Left ventricle myocardium superior (tissue), 1 donor: ENCODE results near the gene NDUFAF4. TPM values are rescaled to one million over a fixed set of nuclear protein-coding genes. Genes with fewer than 3 reads are reported as not detected.

Experiments
- ATAC-seq: fragments of 200-7000 bp; cut with Tn5 transposase; one replicate; pipeline ENCODE4 v1.9.1; 2020; ENCODE audit warnings: mild to moderate bottlenecking, moderate library complexity
- DNase-seq: peaks from one replicate; pipeline ENCODE4 v3.0.0-alpha.2; 2020
- intact Hi-C: fragments of 100-400 bp; cut with micrococcal nuclease; formaldehyde crosslinking; loops from one replicate; pipeline ENCODE4 v1.11.0; 2022
- long read RNA-seq: library from polyadenylated mRNA; unstranded; transcript quantifications from one replicate; pipeline ENCODE4 v2.0.0, GENCODE V29; 2021
- total RNA-seq: library from RNA; stranded (reverse); fragmentation: NEBNext Ultra II Directional; extraction: Animal tissue kit (Norgen Biotek cat#: 25700); gene quantifications from one replicate; pipeline ENCODE4 v1.2.1, GENCODE V29; 2021
- donor health status: DM: no; HTN: yes; CAD: no; lungs with severe emphysema.

NDUFAF4 gene
- total RNA-seq: 98.0 TPM
- long read RNA-seq, transcript NDUFAF4-201 (3 exons, 2,399 nt): major isoform, 105 of 115 reads
- long read RNA-seq, partial matches to known transcripts: 1 of 115 reads
- long read RNA-seq, other reads (novel, unspliced or antisense): 6 of 115 reads

DNA sequence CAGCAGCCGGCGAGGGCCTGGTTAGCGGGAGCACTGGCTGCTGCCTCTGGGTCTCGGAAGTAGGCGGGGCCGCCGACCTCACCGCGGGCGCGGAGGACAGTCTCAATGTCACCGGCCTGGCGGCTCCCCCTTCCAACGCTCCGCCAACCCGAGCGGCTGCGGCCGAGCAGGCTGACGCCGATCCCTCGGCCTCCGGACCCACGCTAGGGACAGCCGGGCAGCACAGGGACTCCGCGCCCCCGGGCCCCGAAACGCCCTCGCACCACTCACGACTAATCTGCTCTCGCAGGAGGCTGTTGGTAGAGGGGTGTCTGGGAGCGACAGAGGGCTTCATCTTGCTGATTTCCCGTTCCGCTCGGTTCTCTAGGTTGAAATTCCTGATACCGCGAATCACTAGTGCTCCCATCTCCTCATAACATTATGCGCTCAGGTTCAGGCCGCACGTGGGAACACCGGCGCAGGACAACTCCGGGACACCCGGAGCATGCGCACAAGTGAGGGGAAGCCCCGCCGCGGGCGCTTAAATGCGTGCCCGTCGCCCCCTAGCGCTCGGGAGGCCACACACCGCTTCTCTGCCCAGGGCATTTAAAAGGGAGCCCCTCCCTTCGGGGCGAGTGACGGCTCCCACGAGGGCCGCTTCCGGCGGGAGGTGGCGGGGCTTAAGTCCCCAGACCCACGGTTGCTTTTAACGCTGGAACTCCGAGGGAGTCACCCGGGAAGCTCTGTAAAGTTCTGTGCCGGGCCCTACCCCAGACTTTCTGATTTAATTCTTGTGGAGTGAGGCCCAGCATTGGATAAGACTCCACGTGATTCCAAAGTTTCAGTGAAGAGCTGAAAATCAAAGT lies at the start of gene NDUFAF4:
TSS of gene NDUFAF4 (minus strand) at position 496 of the 845 bp plus-strand sequence. CDS start at position 406, 90 bp downstream.
- DNase-seq: peak; percentile 98
- ATAC-seq: peak; percentile 99
- intact Hi-C loops: loop anchor here (2.0 to 10.0 kb wide), 2 partner anchors 161 to 353 kb away; no protein-coding TSS in a partner anchor

DNA sequence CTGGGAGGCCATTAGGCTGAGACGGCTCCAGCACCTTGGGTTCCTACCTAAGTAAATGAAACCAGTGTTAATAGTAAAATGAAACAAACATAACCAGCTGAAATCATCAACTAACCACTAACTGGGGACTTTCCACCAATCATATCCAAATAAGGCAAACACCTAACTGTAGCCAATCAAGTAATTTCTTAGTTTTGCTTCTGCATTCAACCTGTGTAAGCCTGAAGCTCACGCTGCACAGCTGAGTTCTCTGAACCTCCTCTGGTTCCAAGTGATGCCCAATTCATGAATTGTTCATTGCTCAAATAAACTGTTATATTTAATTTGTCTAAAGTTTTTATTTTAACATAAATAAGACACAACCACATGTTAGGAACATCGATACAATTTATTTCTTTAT lies 49.4 kb upstream of the NDUFAF4 start:
- DNase-seq (no peak), ATAC-seq (no peak)
- intact Hi-C loops: no loop called here

DNA sequence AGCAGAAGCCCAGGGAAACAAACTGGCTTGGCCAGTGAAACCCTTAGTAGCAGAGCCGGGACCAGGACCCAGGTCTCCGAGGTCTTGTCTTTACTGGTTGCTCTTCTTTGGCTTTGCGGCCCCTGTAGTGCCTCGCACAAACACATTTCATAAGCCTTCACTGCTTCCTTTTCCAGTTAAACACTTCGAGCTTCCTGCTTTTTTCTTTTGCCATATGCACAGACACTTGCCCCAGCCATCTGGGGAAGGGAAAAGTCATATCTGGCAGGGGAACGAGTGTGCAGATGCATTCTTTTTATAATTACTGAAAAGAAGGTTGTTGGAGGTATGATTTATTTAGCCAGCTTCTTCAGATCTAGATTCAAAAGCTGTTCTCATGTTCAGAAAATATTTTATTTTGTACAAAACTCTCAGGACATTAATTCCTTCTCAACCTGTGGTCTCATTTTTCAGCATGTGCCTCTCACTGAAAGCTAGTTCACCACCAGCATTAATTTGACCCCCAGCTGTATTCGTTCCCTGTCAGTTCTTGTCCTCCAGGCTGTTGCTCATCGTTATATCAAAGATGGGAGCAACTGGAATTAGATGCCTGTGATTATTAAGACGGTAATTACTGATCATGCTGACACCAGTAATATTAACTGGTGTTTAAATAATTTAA lies 46.0 kb upstream of the NDUFAF4 start:
- intact Hi-C loops: no loop called here
- DNase-seq (no peak), ATAC-seq (no peak)

DNA sequence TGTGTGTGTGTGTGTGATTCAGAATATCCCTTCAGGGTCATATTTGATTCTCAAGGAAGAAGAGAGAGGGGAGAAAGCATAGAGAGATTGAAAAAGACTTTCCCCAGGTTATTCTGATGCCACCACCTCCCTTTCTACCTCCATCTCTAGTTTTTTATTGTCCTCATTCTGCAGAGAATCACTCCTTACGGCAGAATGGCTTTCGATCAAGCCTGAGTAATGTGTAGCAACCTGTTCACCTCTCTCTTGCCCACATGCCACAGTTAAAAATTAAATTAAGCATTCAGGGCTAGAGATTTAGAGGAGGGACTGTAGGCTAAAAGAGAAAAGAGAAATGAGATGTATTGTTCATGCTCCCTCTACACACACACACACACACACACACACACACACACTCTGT lies 45.0 kb upstream of the NDUFAF4 start:
- DNase-seq (no peak), ATAC-seq (no peak)
- intact Hi-C loops: no loop called here

DNA sequence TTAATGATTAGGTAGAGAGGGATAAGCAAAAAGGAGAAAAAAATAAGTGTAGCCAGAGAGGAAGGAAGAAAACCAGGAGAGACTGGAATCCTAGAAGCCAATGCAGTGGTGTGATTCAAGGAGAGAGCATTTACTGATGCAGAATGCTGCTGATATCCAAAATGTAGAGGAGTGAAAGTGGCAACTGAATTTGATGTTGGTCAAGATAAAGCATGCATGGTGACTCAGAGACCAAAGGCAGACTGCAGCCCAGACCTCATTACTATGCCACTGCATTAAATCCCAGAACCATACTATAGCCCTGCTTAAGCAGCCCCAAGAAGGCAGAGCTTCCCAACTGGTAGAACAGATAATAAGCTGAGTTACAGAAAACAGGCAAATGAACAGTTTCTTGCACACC lies 42.6 kb upstream of the NDUFAF4 start:
- DNase-seq (no peak), ATAC-seq (no peak)
- intact Hi-C loops: no loop called here

DNA sequence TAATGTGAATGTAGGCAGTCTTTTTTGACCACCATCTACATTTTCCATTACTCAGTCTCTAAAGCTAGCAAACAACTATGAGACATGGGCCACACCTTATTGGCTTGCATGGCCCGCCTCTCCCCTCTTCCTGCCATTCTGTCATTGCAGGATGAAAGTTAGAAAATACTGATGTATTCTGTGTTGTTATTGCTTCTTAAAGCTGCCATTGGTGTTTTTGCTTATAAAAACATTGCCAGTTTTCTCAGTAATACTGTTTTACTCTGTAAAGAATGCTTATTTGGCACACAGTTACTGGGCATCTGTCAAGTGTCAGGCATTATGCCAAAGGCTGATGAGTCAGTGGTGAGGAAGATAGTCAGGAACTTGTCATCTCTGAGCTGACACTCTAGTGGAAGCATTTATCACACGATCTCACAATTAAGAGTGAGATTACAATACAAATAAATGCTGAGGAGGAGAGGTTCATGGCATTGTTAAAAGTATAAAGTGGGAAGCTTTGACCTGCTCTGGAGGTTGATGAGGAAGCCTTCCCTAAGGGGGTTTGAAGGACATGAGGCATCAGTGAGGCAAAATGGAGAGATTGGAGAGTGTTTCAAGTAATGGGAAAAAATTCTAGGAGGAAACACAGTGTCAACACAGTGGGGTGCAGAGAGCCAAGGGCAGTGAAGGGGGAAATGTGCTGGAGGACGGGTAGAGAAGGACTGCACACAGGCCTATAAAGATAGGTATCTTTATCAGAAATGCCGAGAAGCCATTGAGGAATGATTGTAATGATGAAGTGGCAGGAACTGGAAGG lies 41.5 kb upstream of the NDUFAF4 start:
- no peak for DNase-seq
- peak; percentile 52 for ATAC-seq
- intact Hi-C loops: no loop called here

DNA sequence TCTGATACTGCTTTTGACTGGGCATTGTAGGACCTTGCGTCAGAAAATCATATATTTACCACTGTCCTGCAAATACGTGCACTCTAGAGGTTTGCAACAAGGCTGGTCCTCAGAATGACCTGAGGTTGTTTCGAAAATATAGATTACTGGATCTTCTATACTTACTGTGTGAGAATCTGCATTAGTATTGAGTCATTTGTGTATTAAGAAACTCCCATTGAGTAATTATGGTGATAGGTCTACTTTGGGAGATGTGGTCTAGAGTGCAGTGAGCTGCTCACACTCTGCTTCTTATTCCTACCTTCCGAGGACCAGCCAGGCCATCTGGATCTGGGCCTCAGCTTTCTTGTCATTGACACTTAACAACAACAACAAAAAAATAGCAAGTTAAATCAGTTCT lies 36.4 kb upstream of the NDUFAF4 start:
- ATAC-seq (no peak), DNase-seq (no peak)
- intact Hi-C loops: no loop called here

DNA sequence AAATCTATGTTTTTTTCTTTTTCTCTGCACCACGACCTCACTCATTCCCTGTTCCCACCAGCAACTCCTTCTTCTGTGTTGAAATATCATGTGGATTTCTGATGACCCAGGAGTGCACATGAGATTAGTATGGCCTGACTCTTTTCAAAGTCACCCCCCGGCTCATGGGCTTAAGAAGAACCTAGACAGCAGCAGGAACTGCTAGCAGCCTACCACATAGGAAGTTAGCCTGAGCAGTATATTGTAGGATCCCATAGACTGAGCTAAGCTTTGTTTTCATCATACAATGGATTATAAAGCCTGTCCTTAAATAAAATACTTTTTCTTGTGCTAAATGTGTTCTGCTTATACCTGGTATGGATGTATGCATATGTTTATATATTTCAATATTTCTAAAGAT lies 33.5 kb upstream of the NDUFAF4 start:
- ATAC-seq (no peak), DNase-seq (no peak)
- intact Hi-C loops: no loop called here

DNA sequence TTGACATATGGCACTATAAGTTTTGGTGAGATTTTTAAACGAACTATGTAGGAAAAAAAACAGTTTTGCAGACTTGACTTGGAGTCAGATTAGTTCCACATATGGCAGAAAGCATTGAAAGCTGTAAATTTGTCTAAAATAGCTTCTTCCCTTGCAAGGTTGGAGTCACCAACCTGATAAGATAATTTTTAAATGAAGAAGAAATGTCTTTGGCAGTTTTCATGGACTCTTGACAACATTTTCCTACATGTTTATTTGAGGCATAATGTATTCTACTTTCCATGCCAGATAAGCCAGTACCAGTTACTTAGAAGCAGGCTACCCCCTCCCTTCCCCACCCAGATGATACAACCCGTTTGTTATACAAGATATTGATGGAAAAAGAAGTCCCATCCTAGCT lies 32.0 kb upstream of the NDUFAF4 start:
- no peak for ATAC-seq
- intact Hi-C loops: no loop called here
- no peak for DNase-seq

DNA sequence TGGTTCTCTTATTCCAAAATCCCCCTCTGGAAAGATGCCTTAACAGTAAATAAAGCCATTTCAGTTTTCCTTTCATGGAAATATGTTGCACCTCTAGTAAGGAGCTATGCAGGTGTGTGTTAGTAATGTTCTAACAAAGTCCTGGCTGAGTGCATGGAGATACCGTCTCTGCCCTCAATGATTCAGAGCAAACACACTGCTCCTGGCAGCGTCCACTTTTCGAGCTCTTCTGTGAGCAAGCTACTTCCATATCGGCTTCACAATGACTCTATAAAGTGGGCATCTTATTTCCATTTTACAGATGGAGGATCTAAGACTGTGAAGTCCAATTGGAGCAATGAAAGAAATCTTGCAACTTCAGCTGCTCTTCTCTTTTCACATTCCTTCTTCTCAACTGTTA lies 30.0 kb upstream of the NDUFAF4 start:
- intact Hi-C loops: no loop called here
- ATAC-seq (no peak), DNase-seq (no peak)

DNA sequence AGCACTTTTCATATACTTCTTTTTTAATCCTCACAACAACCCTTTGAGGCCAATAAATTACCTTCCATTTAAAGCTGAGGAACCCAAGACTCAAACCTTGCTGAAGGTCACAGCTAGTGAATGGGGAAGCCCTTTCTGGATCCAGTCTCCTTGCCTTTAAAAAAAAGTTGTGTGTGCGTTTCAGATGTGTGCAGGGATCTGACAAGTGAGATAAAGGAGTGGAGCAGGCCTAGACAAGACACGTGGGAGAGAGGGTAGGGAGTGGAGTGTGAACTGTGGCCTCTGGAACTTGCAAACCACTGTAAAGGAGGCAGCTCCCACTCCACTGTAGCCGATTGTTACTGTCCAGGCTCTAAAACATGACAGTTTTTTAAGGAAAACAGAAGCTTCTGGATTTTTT lies 28.7 kb upstream of the NDUFAF4 start:
- intact Hi-C loops: no loop called here
- DNase-seq (no peak), ATAC-seq (no peak)

DNA sequence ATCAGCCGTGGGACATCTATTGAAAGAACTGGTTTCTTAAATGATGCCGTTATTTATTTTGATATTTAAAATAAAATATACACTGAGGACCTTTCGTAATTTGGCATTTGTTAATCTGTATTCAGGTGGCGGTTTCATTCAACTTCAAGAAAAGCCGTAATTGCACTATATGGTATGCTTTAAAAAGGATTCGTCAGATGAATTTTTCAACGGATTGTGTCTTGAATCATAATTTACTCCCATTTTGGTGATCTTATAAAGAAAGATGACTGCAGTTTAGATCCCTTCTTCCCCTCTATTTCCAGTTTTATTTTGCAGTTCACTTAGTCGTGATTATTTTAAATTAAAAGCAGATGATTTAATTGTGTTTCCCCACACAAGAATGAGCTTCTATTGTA lies 27.6 kb upstream of the NDUFAF4 start:
- DNase-seq: no peak
- no peak for ATAC-seq
- intact Hi-C loops: no loop called here

DNA sequence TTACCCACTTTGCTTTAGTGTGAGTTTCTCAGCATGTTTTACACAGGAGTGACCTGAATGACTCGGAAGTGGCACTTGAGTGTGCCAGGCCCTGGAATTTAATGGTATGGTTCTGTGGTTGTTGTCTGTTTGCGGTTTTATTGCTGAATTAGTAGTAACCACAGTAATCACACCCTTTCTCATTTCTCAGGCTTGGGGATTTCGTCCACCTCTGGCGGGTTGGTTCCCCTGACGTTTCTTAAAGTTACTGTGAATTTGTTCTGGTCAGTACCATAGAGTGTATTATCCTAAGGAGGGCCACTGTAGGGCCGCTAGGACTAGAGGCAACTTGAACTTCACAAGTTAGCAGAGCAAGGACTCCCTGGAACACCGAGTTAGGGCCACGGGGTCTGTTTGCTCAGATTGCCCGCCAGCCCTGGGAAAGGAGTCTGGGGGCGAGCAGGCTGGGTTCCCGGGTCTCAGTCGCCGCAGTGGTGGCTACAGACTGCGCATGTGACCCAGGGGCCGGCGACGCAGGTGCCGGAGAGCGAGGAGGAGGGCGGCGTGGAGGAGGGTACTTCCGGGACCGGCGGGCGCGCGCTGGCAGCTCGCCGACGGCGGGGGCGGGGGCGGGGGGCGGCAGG lies 26.3 kb upstream of the NDUFAF4 start:
- ATAC-seq (peak; percentile 34), DNase-seq (no peak)
- intact Hi-C loops: no loop called here

DNA sequence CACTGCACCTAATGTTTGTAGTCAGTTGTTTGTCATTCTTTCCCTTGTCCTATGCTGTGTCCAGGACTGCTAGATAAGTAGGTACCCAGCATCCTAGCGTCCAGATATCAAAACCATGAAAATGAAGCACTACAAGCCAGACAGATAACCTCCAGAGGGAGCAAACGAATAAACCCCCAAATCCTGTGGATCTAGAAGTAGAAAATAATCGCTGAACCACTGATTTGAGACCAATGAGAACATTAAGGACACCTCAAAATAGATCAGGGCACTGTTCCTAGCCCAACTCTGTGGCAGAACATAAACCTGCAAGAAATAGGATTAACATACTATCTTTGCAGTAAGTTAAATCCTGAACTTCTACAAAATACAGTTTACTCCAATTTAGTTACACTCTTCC lies 25.7 kb upstream of the NDUFAF4 start:
- ATAC-seq (no peak), DNase-seq (no peak)
- intact Hi-C loops: no loop called here

DNA sequence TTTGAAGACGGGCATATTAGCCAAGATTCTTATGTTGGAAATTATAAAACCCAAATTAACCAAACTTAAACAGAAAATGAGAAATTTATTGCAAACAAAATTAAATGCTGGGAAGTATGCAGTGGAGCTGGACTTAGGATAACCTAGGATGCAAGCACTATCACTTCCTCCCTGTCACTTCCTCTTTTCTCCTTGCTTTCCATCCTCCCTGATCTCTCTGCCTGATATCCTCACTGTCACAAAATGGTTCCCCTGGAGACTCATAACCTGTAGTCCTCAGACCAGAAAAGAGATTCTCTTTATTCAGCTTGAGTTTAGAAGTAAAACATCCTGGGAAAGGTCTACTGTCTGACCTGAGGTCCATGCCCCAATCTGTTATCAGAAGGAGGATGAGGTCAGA lies 19.4 kb upstream of the NDUFAF4 start:
- DNase-seq (no peak), ATAC-seq (no peak)
- intact Hi-C loops: no loop called here

DNA sequence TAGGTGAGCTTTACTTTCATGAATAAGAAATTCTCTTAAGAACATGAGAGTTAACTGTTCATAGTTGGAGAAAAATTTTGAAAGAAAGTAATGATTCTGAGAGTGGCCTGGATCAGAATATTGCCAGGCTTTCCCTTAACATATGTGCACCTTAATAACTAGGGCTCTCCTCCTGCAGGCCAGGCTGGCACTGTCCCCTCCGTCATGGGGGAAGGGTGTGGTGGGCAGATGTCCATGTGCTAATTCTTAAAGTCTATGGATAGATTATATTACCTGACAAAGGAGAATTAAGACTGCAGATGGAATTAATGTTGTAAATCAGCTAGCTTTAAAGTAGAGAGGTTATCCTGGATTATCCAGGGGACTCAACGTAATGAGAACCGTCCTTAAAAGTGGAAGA lies 15.9 kb upstream of the NDUFAF4 start:
- intact Hi-C loops: no loop called here
- no peak for ATAC-seq
- no peak for DNase-seq

DNA sequence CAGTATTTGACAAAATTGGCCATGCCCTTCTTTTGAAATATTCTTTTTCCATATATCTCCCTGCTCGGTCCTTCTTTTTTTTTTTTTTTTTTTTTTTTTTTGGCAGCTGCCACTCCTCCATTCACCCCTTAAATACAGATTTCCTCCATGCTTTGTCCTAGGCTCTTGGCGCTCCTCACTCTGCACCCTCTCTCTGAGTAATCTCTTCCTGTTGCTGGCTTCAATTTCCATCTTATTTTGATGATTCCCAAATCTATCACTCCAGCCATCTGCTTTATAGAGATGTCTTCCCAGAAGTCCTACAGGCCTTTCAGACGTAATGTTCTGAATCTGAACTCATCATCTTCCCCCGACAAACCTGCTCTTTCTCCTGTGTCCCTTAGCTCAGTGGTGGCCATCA lies 14.1 kb upstream of the NDUFAF4 start:
- intact Hi-C loops: no loop called here
- no peak for DNase-seq
- ATAC-seq: no peak

DNA sequence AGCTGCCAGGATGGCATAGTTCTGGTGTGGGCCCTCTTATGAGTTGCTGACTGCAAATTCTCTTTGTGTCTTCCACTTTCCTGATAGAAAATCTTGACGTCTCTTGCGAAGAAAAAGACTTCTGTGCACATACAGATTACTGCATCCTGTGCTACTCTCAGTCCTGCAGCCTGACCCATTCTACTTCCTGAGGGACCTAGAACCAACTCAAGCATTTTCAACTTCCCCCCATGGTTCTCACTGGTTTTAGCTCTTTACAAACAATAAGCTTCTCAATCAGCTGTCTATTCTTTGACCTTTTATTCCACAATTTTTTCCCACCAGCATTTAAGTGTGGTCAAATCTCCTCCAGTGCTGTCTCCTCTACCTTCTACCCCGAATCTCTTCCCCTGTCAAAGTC lies 13.5 kb upstream of the NDUFAF4 start:
- ATAC-seq: no peak

DNA sequence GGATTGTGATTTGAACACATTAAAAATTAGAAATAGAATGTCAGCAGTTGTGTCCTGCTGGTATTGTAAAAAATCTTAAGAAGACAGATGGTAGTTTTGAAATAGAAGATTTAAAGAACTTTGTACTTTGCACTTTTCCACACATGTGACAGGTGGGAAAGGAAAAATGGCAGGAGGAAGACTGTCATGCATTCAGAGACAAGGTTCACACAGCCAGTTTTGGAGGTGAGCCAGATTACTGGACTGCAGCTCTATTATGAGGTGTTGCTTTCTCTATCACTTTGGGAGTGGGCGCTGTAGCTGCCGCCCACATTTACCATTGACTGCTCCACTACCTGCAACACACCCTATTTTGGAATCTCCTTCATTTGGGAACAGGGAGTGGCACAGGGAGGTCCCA lies 12.1 kb upstream of the NDUFAF4 start:
- intact Hi-C loops: no loop called here
- DNase-seq (no peak), ATAC-seq (no peak)

More for the DNA sequence above, 13.5 kb upstream of the NDUFAF4 start:
- no peak for DNase-seq
- intact Hi-C loops: no loop called here
